CD4-positive, alpha-beta T cell treated with Interleukin-15 for 4 hours (primary cell): ENCODE results near the gene TIMMDC1.
"Not testable (repeated sequence)": the region's sequence is repeated elsewhere in the genome, so short reads cannot be mapped to it uniquely, and the experiment has no call there.

ENCODE experiments used
- DNase-seq: peaks from one replicate; pipeline ENCODE4 v3.0.0-alpha.2; 2020; ENCODE audit warnings: low spot score

Gene TIMMDC1

DNA sequence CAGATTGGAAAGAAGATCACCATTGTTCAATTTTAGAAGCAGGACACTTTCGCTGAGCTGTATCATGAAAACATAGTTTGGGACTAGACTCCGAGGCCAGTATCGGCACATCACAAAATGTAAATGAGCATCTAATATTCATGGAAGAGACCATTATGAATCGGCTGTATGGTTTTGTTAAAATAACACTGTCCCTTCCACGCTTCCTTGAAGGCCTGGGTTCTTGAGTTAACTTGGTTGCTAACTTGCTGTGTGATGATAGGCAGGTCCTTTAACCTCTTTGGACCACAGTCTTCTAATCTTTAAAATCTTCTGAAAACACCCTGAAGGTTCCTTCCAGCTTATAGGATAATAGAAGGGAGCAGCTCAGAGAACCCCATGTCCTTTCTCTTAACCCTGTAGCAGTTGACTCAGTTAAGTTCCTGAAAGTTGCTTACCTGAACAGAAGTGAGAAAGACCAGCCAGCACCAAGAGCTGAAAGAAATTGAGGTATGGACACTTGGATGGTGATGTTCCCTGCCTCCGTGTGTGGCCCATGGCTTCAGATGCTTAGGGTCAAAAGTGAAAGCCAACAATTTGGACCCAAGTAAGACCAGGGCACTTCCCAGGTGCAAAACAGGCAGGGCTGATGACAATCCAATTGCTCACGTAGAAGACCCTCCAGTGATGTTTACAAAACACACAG lies 59.0 kb downstream of the TIMMDC1 start:
- DNase-seq, result no peak

DNA sequence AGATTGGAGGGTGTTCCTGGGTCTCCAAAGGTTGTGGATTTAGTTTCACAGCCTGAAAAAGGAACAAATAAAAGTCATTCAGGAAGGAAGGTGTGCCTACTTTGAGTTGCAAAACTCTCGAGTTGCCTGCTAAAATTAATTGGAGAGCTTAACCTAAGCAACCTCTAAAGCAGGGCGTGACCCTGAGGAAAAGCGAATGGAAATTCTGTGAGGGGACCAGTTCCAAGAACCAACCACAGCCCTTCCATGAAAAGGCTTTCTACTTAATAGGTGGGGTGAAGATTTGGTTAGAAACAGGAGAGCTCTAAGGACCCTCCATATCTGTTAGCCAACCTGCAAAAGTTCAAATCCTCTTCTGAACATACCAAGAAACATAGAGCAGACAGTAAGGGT lies 59.5 kb downstream of the TIMMDC1 start:
- DNase-seq, result peak; percentile 24

DNA sequence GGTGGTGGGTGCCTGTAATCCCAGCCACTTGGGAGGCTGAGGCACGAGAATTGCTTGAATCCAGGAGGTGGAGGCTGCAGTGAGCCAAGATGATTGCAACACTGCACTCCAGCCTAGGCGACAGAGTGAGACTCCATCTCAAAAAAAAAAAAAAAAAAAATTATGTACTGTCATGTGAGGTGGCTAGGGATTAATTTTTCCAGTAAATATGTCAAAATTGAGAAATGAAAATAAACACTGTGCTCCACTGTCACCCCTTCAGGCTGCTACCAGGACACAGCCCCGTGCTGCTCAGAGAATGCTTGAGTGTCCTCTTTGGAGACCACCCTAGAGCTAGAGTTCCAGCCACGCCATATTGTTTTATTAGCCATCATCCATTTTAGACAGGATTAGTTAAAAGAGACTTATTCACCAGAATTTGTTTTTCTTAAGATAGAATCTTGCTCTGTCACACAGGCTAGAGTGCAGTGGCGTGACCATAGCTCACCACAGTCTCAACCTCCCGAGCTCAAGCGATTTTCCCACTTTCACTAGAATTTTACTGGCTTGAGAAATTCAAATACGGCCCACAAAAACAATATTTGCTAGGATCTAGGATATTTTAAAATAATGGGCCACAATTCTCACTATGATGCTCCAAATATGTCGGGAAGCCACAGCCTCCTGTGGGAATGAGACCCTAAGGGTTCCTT lies 60.4 kb downstream of the TIMMDC1 start:
- DNase-seq, result no peak

DNA sequence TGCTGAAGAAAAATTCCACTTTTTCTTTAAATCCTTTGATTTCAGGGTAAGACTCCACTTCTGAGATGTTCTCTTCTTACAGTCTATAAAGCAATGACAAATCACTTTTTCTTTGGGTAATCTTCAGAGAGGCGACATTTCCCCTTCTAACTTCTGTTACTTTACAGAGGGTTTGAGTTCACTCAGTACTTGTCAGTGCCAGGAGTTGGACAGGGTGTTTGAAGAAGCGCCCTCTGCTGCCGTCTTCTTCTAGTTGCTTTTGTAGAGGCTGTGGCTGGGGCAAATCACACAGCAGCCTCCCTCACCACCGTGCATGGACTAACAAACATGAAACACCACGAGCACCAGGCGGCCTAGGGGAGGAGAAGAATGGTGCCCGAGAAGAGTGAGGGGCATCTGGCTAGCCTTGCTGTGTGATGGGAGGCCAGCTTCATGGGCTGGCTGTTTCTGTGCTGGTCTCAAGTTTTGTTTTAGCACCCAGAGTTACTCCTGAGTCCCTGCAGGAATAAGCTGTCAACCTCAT lies 61.2 kb downstream of the TIMMDC1 start, which contains the start of gene CD80:
Gene CD80, minus strand, starts transcription at position 174 of the 523 bp plus-strand sequence. CDS start 1,886 bp downstream, outside the sequence.
- DNase-seq, result peak; percentile 70

DNA sequence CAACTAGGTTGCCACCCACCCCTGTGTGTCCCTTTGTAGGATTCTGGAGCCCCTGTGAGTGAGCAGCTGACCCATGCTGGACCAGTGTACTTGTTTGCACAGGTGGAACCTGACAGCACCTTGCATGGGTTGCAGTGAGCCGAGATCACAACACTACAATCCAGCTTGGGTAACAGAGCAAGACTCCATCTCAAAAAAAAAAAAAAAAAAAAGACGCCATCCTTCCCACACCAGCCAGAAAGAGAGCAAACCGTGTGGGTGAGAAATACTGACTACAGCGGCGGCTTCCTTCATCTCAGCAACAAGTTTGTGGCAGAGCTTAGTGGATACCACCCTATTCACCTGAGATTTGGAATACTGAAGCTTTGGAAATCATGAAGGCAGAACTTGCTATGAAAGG lies 61.8 kb downstream of the TIMMDC1 start:
- no peak for DNase-seq

DNA sequence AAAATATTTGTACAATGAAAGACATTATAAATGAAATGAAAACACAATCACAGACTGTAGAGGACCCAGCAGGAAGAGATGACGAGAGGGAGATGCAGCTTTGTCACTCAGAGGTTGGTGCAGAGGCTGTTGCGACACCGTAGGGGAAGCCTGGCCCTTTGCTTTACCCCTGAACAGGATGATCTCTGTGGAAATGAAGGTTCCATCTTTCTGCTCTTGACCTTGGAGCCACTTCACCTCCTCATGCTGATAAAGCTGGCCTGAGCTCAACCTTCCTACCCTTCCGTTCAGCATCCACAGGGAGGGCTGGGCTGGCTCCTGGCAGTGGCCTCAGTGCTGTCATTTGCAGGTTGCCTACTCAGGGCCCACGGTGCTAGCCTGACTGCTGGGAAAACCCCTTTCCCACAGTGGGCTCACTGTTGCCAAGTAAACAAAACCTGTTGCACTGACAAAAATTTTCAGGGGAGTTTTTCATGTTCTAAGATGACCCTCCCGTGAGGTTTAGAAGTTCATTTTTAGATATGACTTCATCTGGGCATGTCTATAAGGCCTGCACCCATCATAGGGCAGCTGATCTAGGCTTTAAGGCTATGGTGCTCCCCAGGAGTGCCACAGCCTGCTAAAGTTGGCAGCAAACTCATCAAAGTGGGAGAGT lies 64.1 kb downstream of the TIMMDC1 start:
- peak; percentile 70 for DNase-seq

DNA sequence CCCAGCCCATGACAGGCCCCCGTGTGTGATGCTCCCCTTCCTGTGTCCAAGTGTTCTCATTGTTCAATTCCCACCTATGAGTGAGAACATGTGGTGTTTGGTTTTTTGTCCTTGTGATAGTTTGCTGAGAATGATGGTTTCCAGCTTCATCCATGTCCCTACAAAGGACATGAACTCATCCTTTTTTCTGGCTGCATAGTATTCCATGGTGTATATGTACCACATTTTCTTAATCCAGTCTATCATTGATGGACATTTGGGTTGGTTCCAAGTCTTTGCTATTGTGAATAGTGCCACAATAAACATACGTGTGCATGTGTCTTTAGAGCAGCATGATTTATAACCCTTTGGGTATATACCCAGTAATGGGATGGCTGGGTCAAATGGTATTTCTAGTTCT lies 65.0 kb downstream of the TIMMDC1 start:
- not testable (repeated sequence) for DNase-seq

DNA sequence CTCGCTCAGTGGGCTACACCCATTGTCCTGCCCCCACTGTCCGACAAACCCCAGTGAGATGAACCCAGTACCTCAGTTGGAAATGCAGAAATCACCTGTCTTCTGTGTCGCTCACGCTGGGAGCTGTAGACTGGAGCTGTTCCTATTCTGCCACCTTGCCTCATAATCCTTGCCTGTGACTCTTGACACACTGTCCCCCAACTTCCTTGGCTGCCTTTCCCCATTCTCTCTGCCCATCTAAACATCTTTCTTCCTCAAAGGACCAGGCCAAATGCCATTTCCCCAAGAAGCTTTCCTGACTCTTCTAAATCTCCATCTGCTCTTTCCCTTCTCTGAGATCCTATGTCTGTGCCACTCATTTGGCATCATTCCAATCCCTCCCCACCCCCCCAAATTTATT lies 70.8 kb downstream of the TIMMDC1 start:
- DNase-seq, result no peak

DNA sequence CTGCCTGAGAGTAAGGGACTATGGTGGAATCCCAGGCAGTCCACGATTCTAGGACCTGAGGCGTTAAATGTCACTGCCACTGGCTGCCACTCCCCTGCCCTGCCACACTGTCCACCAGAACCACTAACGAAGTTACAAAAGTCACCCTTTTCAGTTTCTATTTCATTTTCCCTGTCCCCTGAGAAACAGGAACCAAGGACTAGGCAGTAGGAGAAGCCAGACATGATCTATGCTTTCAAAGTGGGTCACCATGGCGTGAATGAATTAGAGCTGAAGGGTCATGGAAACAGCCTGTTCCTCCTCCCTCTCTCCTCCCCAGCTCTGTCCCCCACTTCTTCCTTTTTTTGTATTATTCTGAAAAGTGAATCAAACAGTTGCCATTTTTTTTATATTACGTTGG lies 71.9 kb downstream of the TIMMDC1 start:
- no peak for DNase-seq

DNA sequence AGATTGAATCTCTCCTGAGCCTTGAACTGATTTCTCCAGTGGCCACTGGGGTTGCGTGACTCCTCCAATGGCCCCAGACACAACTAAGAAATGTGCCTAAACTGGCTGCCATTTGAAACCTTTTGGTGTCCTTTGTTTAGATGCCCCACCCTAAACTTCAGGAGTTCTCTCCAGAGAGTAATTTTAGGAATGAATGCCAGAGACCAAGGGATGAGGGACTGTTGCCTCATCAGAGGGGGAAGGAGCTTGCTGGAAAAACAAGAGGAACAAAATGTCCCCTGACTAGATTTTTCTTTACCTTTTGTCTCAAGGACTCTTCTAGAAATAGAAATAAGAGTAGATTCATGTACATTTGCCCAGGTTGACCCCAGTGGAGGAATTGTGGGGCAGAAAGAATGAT lies 72.9 kb downstream of the TIMMDC1 start:
- DNase-seq, result no peak

DNA sequence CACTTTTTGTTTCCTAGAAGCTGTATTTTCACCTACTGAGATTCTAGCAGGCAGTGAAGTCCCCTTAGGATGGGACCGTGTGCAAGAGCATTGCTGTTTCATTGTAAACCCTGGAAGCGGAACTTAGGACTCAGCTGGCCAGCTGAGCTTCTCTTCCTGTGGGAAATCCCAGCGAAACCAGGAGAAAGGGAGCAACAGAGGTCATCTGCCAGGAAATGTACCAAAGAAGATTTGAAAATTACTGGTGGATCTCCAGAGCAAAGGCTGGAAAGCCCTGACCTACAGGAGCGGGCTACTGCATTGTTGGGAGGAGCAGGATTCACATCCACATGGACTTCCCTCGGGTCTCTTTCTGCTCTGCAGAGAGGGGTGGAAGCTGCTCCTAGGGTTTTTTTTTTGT lies 73.3 kb downstream of the TIMMDC1 start:
- DNase-seq, result no peak
